GM23248 (cell line): ENCODE data around the gene ADAMTS17. TPM values are rescaled to one million over a fixed set of nuclear protein-coding genes. Genes with fewer than 3 reads are reported as not detected.
A peak's percentile ranks its signal among the peaks of the same experiment; 100 is the strongest.

Source experiments
- DNase-seq: peaks from one replicate; pipeline ENCODE4 v3.0.0-alpha.2; 2015
- H2AFZ ChIP-seq: fragments of 200-600 bp; sonication (generic); 2 replicates; pipeline ENCODE4 v1.6.1; 2016; ENCODE audit warnings: antibody characterized with exemption
- H3F3A ChIP-seq: fragments of 200-600 bp; sonication (generic); 2 replicates; pipeline ENCODE4 v1.6.1; 2016; ENCODE audit warnings: mild to moderate bottlenecking, antibody characterized with exemption, mixed run types; ENCODE audit not compliant: insufficient read depth
- H3K27ac ChIP-seq: fragments of 200-600 bp; sonication (generic); 2 replicates; pipeline ENCODE4 v1.5.1; 2016; ENCODE audit warnings: mild to moderate bottlenecking
- H3K27me3 ChIP-seq: fragments of 200-600 bp; sonication (generic); replicated peaks from 2 replicates; pipeline ENCODE4 v1.6.1; 2016; ENCODE audit warnings: mild to moderate bottlenecking; ENCODE audit not compliant: insufficient read depth
- H3K36me3 ChIP-seq: fragments of 200-600 bp; sonication (generic); 2 replicates; pipeline ENCODE4 v1.6.1; 2016; ENCODE audit warnings: low read depth, mild to moderate bottlenecking
- H3K4me1 ChIP-seq: fragments of 200-600 bp; sonication (generic); 2 replicates; pipeline ENCODE4 v1.6.1; 2016; ENCODE audit warnings: mild to moderate bottlenecking; ENCODE audit not compliant: insufficient read depth
- H3K4me2 ChIP-seq: fragments of 200-600 bp; sonication (generic); one replicate; pipeline ENCODE4 v1.6.1; 2016; ENCODE audit warnings: mild to moderate bottlenecking; ENCODE audit not compliant: unreplicated experiment
- H3K4me3 ChIP-seq: fragments of 200-600 bp; sonication (generic); 2 replicates; pipeline ENCODE4 v1.5.1; 2016; ENCODE audit warnings: mild to moderate bottlenecking
- H3K79me2 ChIP-seq: fragments of 200-600 bp; sonication (generic); 2 replicates; pipeline ENCODE4 v1.6.1; 2016; ENCODE audit warnings: mild to moderate bottlenecking; ENCODE audit not compliant: insufficient read depth
- H3K9ac ChIP-seq: fragments of 200-600 bp; sonication (generic); 2 replicates; pipeline ENCODE4 v1.6.1; 2016; ENCODE audit warnings: mild to moderate bottlenecking
- H3K9me2 ChIP-seq: fragments of 200-600 bp; sonication (generic); 2 replicates; pipeline ENCODE4 v1.6.1; 2016; ENCODE audit warnings: mixed run types, mild to moderate bottlenecking, moderate library complexity; ENCODE audit not compliant: insufficient read depth
- H3K9me3 ChIP-seq: fragments of 200-600 bp; sonication (generic); one replicate; pipeline ENCODE4 v1.6.1; 2017; ENCODE audit warnings: low read depth
- H4K20me1 ChIP-seq: fragments of 200-600 bp; sonication (generic); 2 replicates; pipeline ENCODE4 v1.6.0; 2016; ENCODE audit not compliant: insufficient read depth
- EZH2 ChIP-seq: fragments of 200-600 bp; sonication (generic); IDR thresholded peaks from 2 replicates; pipeline ENCODE4 v1.6.1; 2018; ENCODE audit warnings: antibody characterized with exemption, mild to moderate bottlenecking; ENCODE audit not compliant: insufficient read depth, poor library complexity, severe bottlenecking
- EZH2phosphoT487 ChIP-seq: fragments of 200-600 bp; sonication (generic); IDR thresholded peaks from 2 replicates; pipeline ENCODE4 v1.6.1; 2018; ENCODE audit warnings: antibody characterized with exemption, moderate library complexity, mild to moderate bottlenecking, low read depth; ENCODE audit not compliant: insufficient read depth
- WGBS, 2 experiments: methylation state at CpG; one replicate each; pipeline ENCODE4 v1.1.6; 2015 to 2017; ENCODE audit warnings: low lambda C conversion rate in 2 of 2, low coverage in 1 of 2; ENCODE audit errors: missing lambda C conversion rate in 2 of 2; 5-methylcytosine and 5-hydroxymethylcytosine counted together
- in situ Hi-C: fragments of 300-500 bp; cut with MboI; formaldehyde crosslinking; loops from 2 replicates; pipeline ENCODE4 v1.15.0; 2020
- polyA plus RNA-seq: library from polyadenylated mRNA; unstranded; fragments of >200 nt; fragmentation: Nextera tagmentation; extraction: Ambion mirVana; gene quantifications from 2 replicates; pipeline ENCODE4 v1.2.1, GENCODE V29; 2016
- total RNA-seq: library from RNA; depleted of rRNA; stranded (reverse); fragments of >200 nt; shearing (Covaris generic); gene quantifications from 2 replicates; pipeline ENCODE4 v1.2.3, GENCODE V29; 2014

Gene ADAMTS17
- total and polyA plus RNA-seq, 2 experiments from 2014 or later = not detected

GRCh38 chr15:99943466-99943865, 398.3 kb downstream of the ADAMTS17 start:
- Histone ChIP-seq H3K9ac (no peak overlapping the region), H3K4me3 (no peak overlapping the region), H4K20me1 (no peaks in the 10 kb centered on the region), H2AFZ (no peak overlapping the region), H3K9me2 (no peaks in the 10 kb centered on the region), H3K9me3 (no peaks in the 10 kb centered on the region), H3K4me1 (no peaks in the 10 kb centered on the region), H3K79me2 (no peaks in the 10 kb centered on the region), H3K27ac (no peak overlapping the region), H3K36me3 (no peaks in the 10 kb centered on the region), H3F3A (no peaks in the 10 kb centered on the region), H3K4me2 (no peak overlapping the region), H3K27me3 (no peaks in the 10 kb centered on the region)
- in situ Hi-C loops = no loop called here
- WGBS, 2 experiments = 45 to 49% methylated on average over 7 of the region's 7 CpGs
- no peak for DNase-seq
- no peak for TF ChIP-seq EZH2
- no peak for TF ChIP-seq EZH2phosphoT487

- 68 to 73% methylated on average over 13 of the region's 13 CpGs for WGBS, 2 experiments
- no peaks in the 10 kb centered on the region for H3K9me3 ChIP-seq
- no peak for DNase-seq
- H3K9ac ChIP-seq = no peak overlapping the region
- no peaks in the 10 kb centered on the region for H3K79me2 ChIP-seq
- peaks cover 8% of the 10 kb centered on the region; the same call in 1 of the 2 replicates for H3K27me3 ChIP-seq
- no peak overlapping the region for H3K4me3 ChIP-seq
- H4K20me1 ChIP-seq = no peaks in the 10 kb centered on the region
- no peaks in the 10 kb centered on the region for H3K4me1 ChIP-seq
- TF ChIP-seq EZH2 = no peak
- no peak for TF ChIP-seq EZH2phosphoT487
- in situ Hi-C loops = no loop called here
- no peak overlapping the region for H3K27ac ChIP-seq
- H3F3A ChIP-seq = no peaks in the 10 kb centered on the region
- no peak overlapping the region for H3K4me2 ChIP-seq
- no peaks in the 10 kb centered on the region for H3K36me3 ChIP-seq
- H3K9me2 ChIP-seq = no peaks in the 10 kb centered on the region
- H2AFZ ChIP-seq = no peak overlapping the region
Observed at GRCh38 chr15:99932676-99933402, 408.9 kb downstream of the ADAMTS17 start.

GRCh38 chr15:99931703-99932603, 409.8 kb downstream of the ADAMTS17 start:
- H3K79me2 ChIP-seq = no peaks in the 10 kb centered on the region

DNA sequence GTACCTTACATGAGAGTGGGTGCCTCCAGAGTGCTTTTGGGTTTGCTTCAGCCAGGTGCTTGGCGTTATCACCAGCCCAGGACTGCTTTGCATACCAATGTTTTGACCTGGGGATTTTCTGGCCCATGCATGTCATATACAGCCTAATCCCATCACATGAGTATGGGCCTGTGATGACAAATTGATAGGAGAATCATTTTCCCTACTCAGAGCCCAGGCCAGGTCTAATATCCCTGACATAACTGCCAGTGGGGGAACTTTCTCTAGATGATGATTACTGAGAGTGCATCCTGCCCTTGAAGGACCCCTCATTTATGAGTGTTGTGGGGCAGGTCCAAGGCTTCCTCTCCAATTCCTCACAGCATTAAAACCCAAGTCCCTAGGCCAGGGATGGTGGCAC, 411.1 kb downstream of the ADAMTS17 start:
- no peak overlapping the region for H3K4me2 ChIP-seq
- peaks cover 8% of the 10 kb centered on the region; the same call in 1 of the 2 replicates for H3K27me3 ChIP-seq
- H3K9me2 ChIP-seq = no peaks in the 10 kb centered on the region
- no peaks in the 10 kb centered on the region for H3K4me1 ChIP-seq
- no peak overlapping the region for H3K4me3 ChIP-seq
- H3F3A ChIP-seq = no peaks in the 10 kb centered on the region
- 44 to 52% methylated on average over 1 of the region's 1 CpG for WGBS, 2 experiments
- no peak overlapping the region for H3K9ac ChIP-seq
- no peaks in the 10 kb centered on the region for H3K36me3 ChIP-seq
- no peak for DNase-seq
- H3K79me2 ChIP-seq = no peaks in the 10 kb centered on the region
- no peaks in the 10 kb centered on the region for H4K20me1 ChIP-seq
- in situ Hi-C loops = no loop called here
- H3K9me3 ChIP-seq = no peaks in the 10 kb centered on the region
- H3K27ac ChIP-seq = no peak overlapping the region
- H2AFZ ChIP-seq = no peak overlapping the region
- TF ChIP-seq EZH2 (no peak), EZH2phosphoT487 (no peak)

More at GRCh38 chr15:99931703-99932603, 409.8 kb downstream of the ADAMTS17 start:
- TF ChIP-seq EZH2phosphoT487 (no peak), EZH2 (no peak)
- Histone ChIP-seq H3K4me3 (no peak overlapping the region), H3K36me3 (no peaks in the 10 kb centered on the region), H2AFZ (no peak overlapping the region), H3K27me3 (peaks cover 8% of the 10 kb centered on the region; the same call in 1 of the 2 replicates), H4K20me1 (no peaks in the 10 kb centered on the region), H3K9ac (no peak overlapping the region), H3K27ac (no peak overlapping the region), H3F3A (no peaks in the 10 kb centered on the region), H3K4me2 (no peak overlapping the region), H3K9me3 (no peaks in the 10 kb centered on the region), H3K4me1 (no peaks in the 10 kb centered on the region), H3K9me2 (no peaks in the 10 kb centered on the region)
- peak; percentile 12 for DNase-seq
- in situ Hi-C loops = no loop called here
- 62 to 70% methylated on average over 11 to 12 of the region's 13 CpGs for WGBS, 2 experiments
